ENCODE data around the gene POM121L2. TPM values are rescaled to one million over a fixed set of nuclear protein-coding genes. Genes with fewer than 3 reads are reported as not detected.

POM121L2 gene
- total and polyA plus RNA-seq, 9 of the 15 experiments (the other 6 are each of a cell fraction or from before 2014, with no cell fraction given): 0.23 to 0.45 TPM; not detected in 7

DNA sequence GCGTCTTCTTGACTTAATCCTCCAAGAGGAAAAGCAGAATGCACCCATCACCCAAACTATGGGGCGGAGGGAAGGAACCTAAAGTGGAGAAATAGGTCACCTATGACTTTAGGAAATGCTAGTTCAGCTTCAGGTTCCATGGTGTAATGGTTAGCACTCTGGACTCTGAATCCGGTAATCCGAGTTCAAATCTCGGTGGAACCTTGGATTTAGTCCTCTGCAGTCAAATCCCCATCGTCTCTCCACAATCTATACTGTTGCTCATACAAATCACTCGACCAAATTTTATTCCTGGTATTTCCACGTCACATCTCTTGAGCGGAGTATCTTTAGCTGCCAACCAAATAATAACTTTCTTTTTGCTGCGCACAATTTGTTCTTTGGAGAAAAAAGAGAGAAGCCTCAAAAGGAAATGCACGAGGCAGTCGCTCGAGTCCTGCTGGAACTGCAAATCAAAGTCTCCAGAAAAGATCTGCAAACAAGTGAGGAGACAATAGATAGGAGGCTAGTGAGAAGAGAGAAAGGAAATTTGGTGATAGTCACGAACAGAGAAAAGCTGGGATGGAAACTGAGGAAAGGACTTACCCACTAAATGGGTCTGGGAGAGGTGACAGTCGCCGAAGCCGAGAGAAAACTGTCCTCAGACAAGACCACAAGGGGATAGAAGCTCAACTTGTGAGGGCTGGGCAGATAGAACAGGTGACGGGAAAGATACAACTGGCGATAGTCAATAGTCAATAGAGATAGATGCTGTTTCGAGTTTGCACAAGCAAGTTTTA, 16.6 kb downstream of the POM121L2 start (continued):
- TF ChIP-seq, protein P1, sequence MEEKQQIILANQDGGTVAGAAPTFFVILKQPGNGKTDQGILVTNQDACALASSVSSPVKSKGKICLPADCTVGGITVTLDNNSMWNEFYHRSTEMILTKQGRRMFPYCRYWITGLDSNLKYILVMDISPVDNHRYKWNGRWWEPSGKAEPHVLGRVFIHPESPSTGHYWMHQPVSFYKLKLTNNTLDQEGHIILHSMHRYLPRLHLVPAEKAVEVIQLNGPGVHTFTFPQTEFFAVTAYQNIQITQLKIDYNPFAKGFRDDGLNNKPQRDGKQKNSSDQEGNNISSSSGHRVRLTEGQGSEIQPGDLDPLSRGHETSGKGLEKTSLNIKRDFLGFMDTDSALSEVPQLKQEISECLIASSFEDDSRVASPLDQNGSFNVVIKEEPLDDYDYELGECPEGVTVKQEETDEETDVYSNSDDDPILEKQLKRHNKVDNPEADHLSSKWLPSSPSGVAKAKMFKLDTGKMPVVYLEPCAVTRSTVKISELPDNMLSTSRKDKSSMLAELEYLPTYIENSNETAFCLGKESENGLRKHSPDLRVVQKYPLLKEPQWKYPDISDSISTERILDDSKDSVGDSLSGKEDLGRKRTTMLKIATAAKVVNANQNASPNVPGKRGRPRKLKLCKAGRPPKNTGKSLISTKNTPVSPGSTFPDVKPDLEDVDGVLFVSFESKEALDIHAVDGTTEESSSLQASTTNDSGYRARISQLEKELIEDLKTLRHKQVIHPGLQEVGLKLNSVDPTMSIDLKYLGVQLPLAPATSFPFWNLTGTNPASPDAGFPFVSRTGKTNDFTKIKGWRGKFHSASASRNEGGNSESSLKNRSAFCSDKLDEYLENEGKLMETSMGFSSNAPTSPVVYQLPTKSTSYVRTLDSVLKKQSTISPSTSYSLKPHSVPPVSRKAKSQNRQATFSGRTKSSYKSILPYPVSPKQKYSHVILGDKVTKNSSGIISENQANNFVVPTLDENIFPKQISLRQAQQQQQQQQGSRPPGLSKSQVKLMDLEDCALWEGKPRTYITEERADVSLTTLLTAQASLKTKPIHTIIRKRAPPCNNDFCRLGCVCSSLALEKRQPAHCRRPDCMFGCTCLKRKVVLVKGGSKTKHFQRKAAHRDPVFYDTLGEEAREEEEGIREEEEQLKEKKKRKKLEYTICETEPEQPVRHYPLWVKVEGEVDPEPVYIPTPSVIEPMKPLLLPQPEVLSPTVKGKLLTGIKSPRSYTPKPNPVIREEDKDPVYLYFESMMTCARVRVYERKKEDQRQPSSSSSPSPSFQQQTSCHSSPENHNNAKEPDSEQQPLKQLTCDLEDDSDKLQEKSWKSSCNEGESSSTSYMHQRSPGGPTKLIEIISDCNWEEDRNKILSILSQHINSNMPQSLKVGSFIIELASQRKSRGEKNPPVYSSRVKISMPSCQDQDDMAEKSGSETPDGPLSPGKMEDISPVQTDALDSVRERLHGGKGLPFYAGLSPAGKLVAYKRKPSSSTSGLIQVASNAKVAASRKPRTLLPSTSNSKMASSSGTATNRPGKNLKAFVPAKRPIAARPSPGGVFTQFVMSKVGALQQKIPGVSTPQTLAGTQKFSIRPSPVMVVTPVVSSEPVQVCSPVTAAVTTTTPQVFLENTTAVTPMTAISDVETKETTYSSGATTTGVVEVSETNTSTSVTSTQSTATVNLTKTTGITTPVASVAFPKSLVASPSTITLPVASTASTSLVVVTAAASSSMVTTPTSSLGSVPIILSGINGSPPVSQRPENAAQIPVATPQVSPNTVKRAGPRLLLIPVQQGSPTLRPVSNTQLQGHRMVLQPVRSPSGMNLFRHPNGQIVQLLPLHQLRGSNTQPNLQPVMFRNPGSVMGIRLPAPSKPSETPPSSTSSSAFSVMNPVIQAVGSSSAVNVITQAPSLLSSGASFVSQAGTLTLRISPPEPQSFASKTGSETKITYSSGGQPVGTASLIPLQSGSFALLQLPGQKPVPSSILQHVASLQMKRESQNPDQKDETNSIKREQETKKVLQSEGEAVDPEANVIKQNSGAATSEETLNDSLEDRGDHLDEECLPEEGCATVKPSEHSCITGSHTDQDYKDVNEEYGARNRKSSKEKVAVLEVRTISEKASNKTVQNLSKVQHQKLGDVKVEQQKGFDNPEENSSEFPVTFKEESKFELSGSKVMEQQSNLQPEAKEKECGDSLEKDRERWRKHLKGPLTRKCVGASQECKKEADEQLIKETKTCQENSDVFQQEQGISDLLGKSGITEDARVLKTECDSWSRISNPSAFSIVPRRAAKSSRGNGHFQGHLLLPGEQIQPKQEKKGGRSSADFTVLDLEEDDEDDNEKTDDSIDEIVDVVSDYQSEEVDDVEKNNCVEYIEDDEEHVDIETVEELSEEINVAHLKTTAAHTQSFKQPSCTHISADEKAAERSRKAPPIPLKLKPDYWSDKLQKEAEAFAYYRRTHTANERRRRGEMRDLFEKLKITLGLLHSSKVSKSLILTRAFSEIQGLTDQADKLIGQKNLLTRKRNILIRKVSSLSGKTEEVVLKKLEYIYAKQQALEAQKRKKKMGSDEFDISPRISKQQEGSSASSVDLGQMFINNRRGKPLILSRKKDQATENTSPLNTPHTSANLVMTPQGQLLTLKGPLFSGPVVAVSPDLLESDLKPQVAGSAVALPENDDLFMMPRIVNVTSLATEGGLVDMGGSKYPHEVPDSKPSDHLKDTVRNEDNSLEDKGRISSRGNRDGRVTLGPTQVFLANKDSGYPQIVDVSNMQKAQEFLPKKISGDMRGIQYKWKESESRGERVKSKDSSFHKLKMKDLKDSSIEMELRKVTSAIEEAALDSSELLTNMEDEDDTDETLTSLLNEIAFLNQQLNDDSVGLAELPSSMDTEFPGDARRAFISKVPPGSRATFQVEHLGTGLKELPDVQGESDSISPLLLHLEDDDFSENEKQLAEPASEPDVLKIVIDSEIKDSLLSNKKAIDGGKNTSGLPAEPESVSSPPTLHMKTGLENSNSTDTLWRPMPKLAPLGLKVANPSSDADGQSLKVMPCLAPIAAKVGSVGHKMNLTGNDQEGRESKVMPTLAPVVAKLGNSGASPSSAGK (IDR thresholded peaks at IDR 0.05): peak; percentile 96
- TF ChIP-seq, protein P2, sequence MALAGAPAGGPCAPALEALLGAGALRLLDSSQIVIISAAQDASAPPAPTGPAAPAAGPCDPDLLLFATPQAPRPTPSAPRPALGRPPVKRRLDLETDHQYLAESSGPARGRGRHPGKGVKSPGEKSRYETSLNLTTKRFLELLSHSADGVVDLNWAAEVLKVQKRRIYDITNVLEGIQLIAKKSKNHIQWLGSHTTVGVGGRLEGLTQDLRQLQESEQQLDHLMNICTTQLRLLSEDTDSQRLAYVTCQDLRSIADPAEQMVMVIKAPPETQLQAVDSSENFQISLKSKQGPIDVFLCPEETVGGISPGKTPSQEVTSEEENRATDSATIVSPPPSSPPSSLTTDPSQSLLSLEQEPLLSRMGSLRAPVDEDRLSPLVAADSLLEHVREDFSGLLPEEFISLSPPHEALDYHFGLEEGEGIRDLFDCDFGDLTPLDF (CRISPR knock-in tag; IDR thresholded peaks at IDR 0.05): peak; percentile 68; the same call in 1 of the 2 replicates
- TF ChIP-seq, protein P3, sequence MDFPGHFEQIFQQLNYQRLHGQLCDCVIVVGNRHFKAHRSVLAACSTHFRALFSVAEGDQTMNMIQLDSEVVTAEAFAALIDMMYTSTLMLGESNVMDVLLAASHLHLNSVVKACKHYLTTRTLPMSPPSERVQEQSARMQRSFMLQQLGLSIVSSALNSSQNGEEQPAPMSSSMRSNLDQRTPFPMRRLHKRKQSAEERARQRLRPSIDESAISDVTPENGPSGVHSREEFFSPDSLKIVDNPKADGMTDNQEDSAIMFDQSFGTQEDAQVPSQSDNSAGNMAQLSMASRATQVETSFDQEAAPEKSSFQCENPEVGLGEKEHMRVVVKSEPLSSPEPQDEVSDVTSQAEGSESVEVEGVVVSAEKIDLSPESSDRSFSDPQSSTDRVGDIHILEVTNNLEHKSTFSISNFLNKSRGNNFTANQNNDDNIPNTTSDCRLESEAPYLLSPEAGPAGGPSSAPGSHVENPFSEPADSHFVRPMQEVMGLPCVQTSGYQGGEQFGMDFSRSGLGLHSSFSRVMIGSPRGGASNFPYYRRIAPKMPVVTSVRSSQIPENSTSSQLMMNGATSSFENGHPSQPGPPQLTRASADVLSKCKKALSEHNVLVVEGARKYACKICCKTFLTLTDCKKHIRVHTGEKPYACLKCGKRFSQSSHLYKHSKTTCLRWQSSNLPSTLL (IDR thresholded peaks at IDR 0.05): 0 out of 2 replicates have a peak, but pooled peaks have one; percentile 32
- TF ChIP-seq CBX3 (IDR thresholded peaks at IDR 0.05; ENCODE audit: borderline replicate concordance in 1 of 2, low read length in 2 of 2) (peak in 1 of 2 experiments; percentile 95; a peak in 2 of 3 replicates), CREB1 (IDR thresholded peaks at IDR 0.05) (no peak; the same call in 1 of the 2 replicates), CREB1 (CRISPR knock-in tag; IDR thresholded peaks at IDR 0.05) (no peak), GATAD2B (IDR thresholded peaks at IDR 0.05; ENCODE audit: borderline replicate concordance) (peak; percentile 64; the same call in 1 of the 2 replicates)
- TF ChIP-seq, protein P4, sequence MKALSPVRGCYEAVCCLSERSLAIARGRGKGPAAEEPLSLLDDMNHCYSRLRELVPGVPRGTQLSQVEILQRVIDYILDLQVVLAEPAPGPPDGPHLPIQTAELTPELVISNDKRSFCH (CRISPR knock-in tag; IDR thresholded peaks at IDR 0.05): no peak
- TF ChIP-seq, protein P4 (tag; IDR thresholded peaks at IDR 0.05): peak; percentile 60; the same call in 1 of the 2 replicates
